ENCODE results near the gene NTN1. TPM values are rescaled to one million over a fixed set of nuclear protein-coding genes. Genes with fewer than 3 reads are reported as not detected.

The NTN1 gene
- total and polyA plus RNA-seq, 2 of the 4 experiments (the other 2 are of a cell fraction) = under 0.01 to 0.07 TPM

GRCh38 chr17:9021992-9022572, 772 bp downstream of the NTN1 start:
- H2AK5ac ChIP-seq (ENCODE audit: low read depth, low read length) = no peak overlapping the region
- 3% methylated on average over 23 of the region's 79 CpGs; no CpG with 5 or more reads in 1 of the 2 experiments for WGBS, 2 experiments (ENCODE audit: extremely low coverage in 2 of 2, insufficient read length in 1 of 2)
- ATAC-seq (ENCODE audit: low read depth) (peak; percentile 58), DNase-seq (peak; percentile 4)
- in situ Hi-C loops (cut with MboI; ENCODE audit: low sequenced_read_pairs) = no loop called here
- no peaks in the 10 kb centered on the region for H3K9me1 ChIP-seq (ENCODE audit: insufficient read depth, low read length)
- H3K23ac ChIP-seq (ENCODE audit: low read depth, low read length) = no peak overlapping the region
- H2BK5ac ChIP-seq (ENCODE audit: low read depth, low read length, poor library complexity, severe bottlenecking) = no peak overlapping the region
- no TSS peak for BruUV-seq (replicated peaks)
- peaks cover 8% of the 10 kb centered on the region; the same call in 1 of the 2 replicates for H3K9me3 ChIP-seq (ENCODE audit: control insufficient read depth, insufficient read depth, low read length)
- dilution Hi-C loops (cut with HindIII; ENCODE audit: low sequenced_read_pairs, unreplicated experiment) = no loop called here
- peak overlapping the region; percentile 35; the same call in 1 of the 2 replicates for H3K4me3 ChIP-seq (ENCODE audit: insufficient read depth, low read depth, low read length)
- no peaks in the 10 kb centered on the region for H3K4me1 ChIP-seq (ENCODE audit: control insufficient read depth, insufficient read depth, low read length)
- no peaks in the 10 kb centered on the region for H4K20me1 ChIP-seq (ENCODE audit: insufficient read depth, low read length)
- H3K56ac ChIP-seq (ENCODE audit: extremely low read depth, insufficient read depth, low read length) = no peak overlapping the region
- ChIA-PET CTCF (interaction anchor here (1.1 kb wide), 1 partner anchor 269 kb away, joined by 4 read pairs; no protein-coding TSS in a partner anchor), POLR2A (ENCODE audit: unreplicated experiment) (no interaction called here)
- no peak overlapping the region for H4K91ac ChIP-seq (ENCODE audit: insufficient read depth, low read depth, low read length)
- no peak overlapping the region for H2BK120ac ChIP-seq (ENCODE audit: low read depth, low read length)
- H3K4ac ChIP-seq (ENCODE audit: low read depth, low read length) = no peak overlapping the region
- no peak overlapping the region for H4K8ac ChIP-seq (ENCODE audit: low read depth in 2 of 2, low read length in 2 of 2)
- no peak overlapping the region for H2BK20ac ChIP-seq (ENCODE audit: low read depth, low read length)
- H4K5ac ChIP-seq (ENCODE audit: low read depth, low read length) = no peak overlapping the region
- peak overlapping the region; percentile 79 for H2AFZ ChIP-seq (replicated peaks; ENCODE audit: low read length, poor library complexity)
- H3K18ac ChIP-seq (ENCODE audit: low read depth, low read length) = no peak overlapping the region
- no peak overlapping the region for H2BK15ac ChIP-seq (ENCODE audit: low read depth, low read length)
- H3K4me2 ChIP-seq (ENCODE audit: low read depth, low read length) = peak overlapping the region; percentile 63; the same call in 1 of the 2 replicates
- H2AK9ac ChIP-seq (replicated peaks; ENCODE audit: low read depth, low read length, poor library complexity) = peak overlapping the region; percentile 55
- H3K27me3 ChIP-seq (ENCODE audit: control insufficient read depth, insufficient read depth, low read length) = peaks cover 47% of the 10 kb centered on the region
- H3K36me3 ChIP-seq (ENCODE audit: control insufficient read depth, insufficient read depth, low read length) = no peaks in the 10 kb centered on the region
- H3K9ac ChIP-seq (ENCODE audit: low read depth, low read length) = no peak overlapping the region
- no peak overlapping the region for H3K27ac ChIP-seq (ENCODE audit: insufficient read depth, low read length)
- intact Hi-C loops (cut with micrococcal nuclease) = loop anchor here (10.0 kb wide), 1 partner anchor 273 kb away; no protein-coding TSS in a partner anchor
- H3K14ac ChIP-seq (replicated peaks; ENCODE audit: low read depth, low read length) = no peak overlapping the region
- TF ChIP-seq MXI1 (IDR thresholded peaks at IDR 0.05; ENCODE audit: borderline replicate concordance, low read depth, low read length) = no peak
- TF ChIP-seq MAZ (IDR thresholded peaks at IDR 0.05; ENCODE audit: borderline replicate concordance, low read depth, low read length) = no peak
- no peak for TF ChIP-seq POLR2A (IDR thresholded peaks at IDR 0.05; ENCODE audit: low read depth, low read length)
- TF ChIP-seq BHLHE40 (IDR thresholded peaks at IDR 0.05; ENCODE audit: low read depth, low read length) = no peak
- no peak for TF ChIP-seq CHD1 (IDR thresholded peaks at IDR 0.05; ENCODE audit: low read depth, low read length)
- H3K79me1 ChIP-seq (ENCODE audit: low read depth in 1 of 2, low read length in 2 of 2) = no peaks in the 10 kb centered on the region
